NT2/D1 (cell line): ENCODE data around the gene GRAMD1B.

Experiments used
- YY1 ChIP-seq: IDR thresholded peaks from 2 replicates; pipeline ENCODE4 v1.6.1; 2011; ENCODE audit not compliant: insufficient read length, insufficient read depth
- ZNF274 ChIP-seq: IDR thresholded peaks from 2 replicates; pipeline ENCODE4 v1.6.1; 2011; ENCODE audit warnings: mild to moderate bottlenecking, low read depth, low read length

DNA sequence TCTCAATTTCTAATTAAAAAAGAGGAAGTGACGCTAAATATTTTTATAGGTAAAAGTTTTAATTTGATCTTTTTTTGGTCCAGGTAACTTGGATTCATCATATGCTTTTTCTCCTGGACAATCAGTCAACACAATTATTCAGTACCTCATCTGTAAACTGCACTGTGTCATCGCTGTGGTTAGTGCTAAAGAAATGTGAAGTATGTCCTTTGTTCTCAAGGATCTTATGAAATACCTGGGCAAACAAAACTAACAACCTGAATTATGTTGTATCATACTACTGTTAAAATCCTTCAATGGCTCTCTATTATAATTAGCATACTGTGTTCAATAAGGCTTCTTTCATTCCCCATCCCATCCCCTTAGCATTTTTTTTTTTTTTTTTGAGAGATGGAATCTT is 244.2 kb downstream of the GRAMD1B start:
- TF ChIP-seq YY1 (no peak), ZNF274 (no peak)
